ENCODE results near the gene IRAK1BP1.

IRAK1BP1 gene

DNA sequence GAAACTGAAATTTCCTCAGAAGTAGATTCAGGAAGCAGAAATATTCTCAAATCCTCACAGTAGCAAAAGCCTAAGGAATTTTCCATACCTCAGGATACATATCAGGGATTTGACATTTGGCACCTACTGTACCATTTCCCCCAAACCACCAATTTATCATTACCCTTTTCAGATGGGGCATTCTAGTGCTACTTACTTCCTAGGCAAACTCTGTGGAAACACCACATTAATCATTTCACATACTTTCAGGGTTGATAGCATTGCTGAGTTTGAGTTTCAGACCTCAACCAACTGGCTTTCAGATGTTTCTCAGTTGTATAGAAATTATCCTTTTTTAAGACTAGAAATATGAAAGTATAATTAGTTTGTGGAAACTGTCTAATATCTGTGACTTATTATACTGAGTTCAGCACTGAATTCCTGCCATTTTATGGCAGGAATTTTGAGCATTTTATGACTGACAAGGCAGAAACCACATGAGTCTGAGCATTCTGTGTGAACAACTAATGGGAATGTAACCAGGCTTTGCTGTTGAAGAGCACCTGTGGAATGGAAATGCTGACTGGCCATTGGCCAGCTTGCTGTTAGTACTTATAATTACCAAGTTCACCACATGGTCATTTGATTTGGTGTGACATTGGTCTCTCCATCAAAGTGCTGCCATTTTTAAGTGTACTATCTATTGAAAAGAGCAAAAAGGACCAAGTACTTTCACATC lies 35.1 kb upstream of the IRAK1BP1 start:
- TF ChIP-seq, protein P1, sequence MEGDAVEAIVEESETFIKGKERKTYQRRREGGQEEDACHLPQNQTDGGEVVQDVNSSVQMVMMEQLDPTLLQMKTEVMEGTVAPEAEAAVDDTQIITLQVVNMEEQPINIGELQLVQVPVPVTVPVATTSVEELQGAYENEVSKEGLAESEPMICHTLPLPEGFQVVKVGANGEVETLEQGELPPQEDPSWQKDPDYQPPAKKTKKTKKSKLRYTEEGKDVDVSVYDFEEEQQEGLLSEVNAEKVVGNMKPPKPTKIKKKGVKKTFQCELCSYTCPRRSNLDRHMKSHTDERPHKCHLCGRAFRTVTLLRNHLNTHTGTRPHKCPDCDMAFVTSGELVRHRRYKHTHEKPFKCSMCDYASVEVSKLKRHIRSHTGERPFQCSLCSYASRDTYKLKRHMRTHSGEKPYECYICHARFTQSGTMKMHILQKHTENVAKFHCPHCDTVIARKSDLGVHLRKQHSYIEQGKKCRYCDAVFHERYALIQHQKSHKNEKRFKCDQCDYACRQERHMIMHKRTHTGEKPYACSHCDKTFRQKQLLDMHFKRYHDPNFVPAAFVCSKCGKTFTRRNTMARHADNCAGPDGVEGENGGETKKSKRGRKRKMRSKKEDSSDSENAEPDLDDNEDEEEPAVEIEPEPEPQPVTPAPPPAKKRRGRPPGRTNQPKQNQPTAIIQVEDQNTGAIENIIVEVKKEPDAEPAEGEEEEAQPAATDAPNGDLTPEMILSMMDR (IDR thresholded peaks at IDR 0.05) = no peak
- peaks cover 0 to 4% (median 0%) of the 10 kb centered on the region in 4 donors for H3K4me1 ChIP-seq
- H3K4me3 ChIP-seq = no peak overlapping the region
- intact Hi-C loops (cut with DNase I; ENCODE audit: low total_unique reads) = no loop called here
- H3K27me3 ChIP-seq = no peaks in the 10 kb centered on the region
- DNase-seq = no peak
- no peak overlapping the region for H3K27ac ChIP-seq
- H3K9me3 ChIP-seq = no peaks in the 10 kb centered on the region
- H3K36me3 ChIP-seq = no peaks in the 10 kb centered on the region

DNA sequence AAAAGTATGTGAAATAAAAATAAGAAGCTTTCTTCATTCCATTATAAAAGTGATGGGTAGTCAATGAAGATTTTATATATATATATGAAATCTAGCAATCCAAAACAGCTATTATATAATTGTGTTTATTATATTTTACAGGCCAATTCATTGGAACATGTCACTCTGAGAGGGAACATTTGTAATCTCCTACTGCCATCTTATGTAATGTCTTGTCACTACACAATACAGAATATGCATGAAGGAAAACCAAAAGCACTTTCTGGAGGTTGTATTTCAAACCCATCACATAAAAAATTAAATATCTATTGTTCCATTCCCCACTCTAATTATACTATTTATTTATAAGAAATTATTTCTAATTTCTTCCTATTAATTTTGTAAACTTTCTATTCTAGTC lies 31.5 kb upstream of the IRAK1BP1 start:
- Histone ChIP-seq H3K27me3 (no peaks in the 10 kb centered on the region), H3K4me1 (peaks cover 0 to 4% (median 0%) of the 10 kb centered on the region in 4 donors), H3K9me3 (no peaks in the 10 kb centered on the region), H3K36me3 (no peaks in the 10 kb centered on the region), H3K4me3 (no peak overlapping the region), H3K27ac (no peak overlapping the region)
- TF ChIP-seq, protein P1 (IDR thresholded peaks at IDR 0.05) = peak in 1 of 2 experiments; percentile 16
- DNase-seq = no peak
- intact Hi-C loops (cut with DNase I; ENCODE audit: low total_unique reads) = no loop called here

DNA sequence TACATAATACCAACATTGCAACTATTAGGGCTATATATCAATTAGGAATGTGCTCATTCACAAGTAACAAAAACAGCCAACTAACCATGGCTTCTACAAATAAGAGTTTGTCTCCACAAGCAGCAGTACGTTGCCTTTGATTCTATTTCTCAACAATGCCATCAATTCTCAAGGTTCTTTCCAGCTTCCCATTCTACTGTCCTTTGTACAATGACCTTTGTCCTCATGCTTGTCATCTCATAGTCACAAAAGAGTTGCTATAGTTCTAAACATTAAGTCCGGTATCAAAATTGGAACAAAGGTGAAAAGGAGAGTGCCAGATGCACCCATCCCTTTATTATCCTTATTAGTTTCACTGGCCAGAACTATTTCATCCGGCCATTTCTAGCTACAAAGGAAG lies 30.8 kb upstream of the IRAK1BP1 start:
- no peaks in the 10 kb centered on the region for H3K9me3 ChIP-seq
- intact Hi-C loops (cut with DNase I; ENCODE audit: low total_unique reads) = no loop called here
- TF ChIP-seq, protein P1 (IDR thresholded peaks at IDR 0.05) = no peak

DNA sequence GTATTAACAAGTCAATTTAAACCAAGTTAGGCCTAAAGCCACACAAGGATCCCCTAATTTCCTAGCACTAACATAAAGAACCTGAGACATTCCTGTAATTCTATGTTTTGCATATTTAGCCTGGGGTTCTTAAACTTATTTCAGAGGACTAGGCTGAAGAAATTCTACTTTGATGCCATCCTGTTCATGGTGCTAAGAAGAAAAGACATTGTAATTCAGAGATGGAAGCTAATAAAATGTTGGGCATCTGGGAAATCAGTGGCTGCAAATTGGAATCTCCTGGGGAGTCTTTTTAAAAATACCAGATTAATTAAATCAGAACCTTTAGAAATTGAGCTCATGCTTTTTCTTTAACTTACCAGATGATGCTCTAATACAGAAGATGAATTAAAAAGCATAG lies 26.2 kb upstream of the IRAK1BP1 start:
- H3K4me1 ChIP-seq = no peaks in the 10 kb centered on the region
- TF ChIP-seq, protein P1 (IDR thresholded peaks at IDR 0.05) = no peak
- DNase-seq = no peak

More for the DNA sequence above, 30.8 kb upstream of the IRAK1BP1 start:
- Histone ChIP-seq H3K27ac (no peak overlapping the region), H3K36me3 (no peaks in the 10 kb centered on the region), H3K27me3 (no peaks in the 10 kb centered on the region), H3K4me1 (peaks cover 0 to 4% (median 0%) of the 10 kb centered on the region in 4 donors), H3K4me3 (no peak overlapping the region)
- DNase-seq = no peak

DNA sequence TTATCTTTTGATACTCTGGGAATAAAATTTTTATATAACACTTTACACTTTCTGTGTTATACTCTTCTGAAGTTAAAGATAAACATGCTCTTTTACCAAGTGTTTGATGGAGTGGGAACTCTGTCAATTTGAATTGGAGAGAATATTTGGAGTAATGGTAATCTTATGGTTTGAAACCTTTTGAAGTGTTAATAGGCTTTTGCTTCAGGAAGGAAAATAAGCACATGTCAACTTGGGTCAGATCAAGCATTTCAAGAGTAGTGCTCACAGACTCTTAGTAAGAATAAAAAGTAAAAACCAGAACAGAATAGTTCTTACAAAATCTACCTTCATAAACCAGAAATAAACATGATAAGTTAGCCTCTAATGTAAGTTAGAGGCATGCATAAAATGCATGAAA lies 24.4 kb upstream of the IRAK1BP1 start:
- Histone ChIP-seq H3K4me3 (no peak overlapping the region), H3K4me1 (no peaks in the 10 kb centered on the region), H3K27me3 (no peaks in the 10 kb centered on the region), H3K36me3 (no peaks in the 10 kb centered on the region), H3K27ac (no peak overlapping the region), H3K9me3 (no peaks in the 10 kb centered on the region)
- intact Hi-C loops (cut with DNase I; ENCODE audit: low total_unique reads) = no loop called here
- TF ChIP-seq, protein P1 (IDR thresholded peaks at IDR 0.05) = no peak
- DNase-seq = no peak

More for the DNA sequence above, 26.2 kb upstream of the IRAK1BP1 start:
- no peak overlapping the region for H3K4me3 ChIP-seq
- no peaks in the 10 kb centered on the region for H3K27me3 ChIP-seq
- no peak overlapping the region for H3K27ac ChIP-seq
- H3K9me3 ChIP-seq = no peaks in the 10 kb centered on the region
- no peaks in the 10 kb centered on the region for H3K36me3 ChIP-seq
- intact Hi-C loops (cut with DNase I; ENCODE audit: low total_unique reads) = no loop called here

Data from tibial artery (tissue), 4 donors.